H9 (cell line): ENCODE measurements around the gene RMDN2. TPM values are rescaled to one million over a fixed set of nuclear protein-coding genes. Genes with fewer than 3 reads are reported as not detected.

Experiments
- DNase-seq: peaks from one replicate; pipeline ENCODE4 v3.0.0-alpha.2; 2017
- H2AFZ ChIP-seq: one replicate; pipeline ENCODE4 v1.6.1; 2013; ENCODE audit warnings: mild to moderate bottlenecking, low read length, control low read depth, moderate library complexity
- H2AK5ac ChIP-seq: 2 replicates; pipeline ENCODE4 v1.6.1; 2013; ENCODE audit warnings: low read length, control low read depth, mixed read lengths; ENCODE audit not compliant: insufficient read length
- H2BK120ac ChIP-seq: one replicate; pipeline ENCODE4 v1.6.1; 2013; ENCODE audit warnings: low read depth, mild to moderate bottlenecking, low read length, control low read depth, inconsistent platforms; ENCODE audit not compliant: poor library complexity, severe bottlenecking
- H2BK12ac ChIP-seq: 2 replicates; pipeline ENCODE4 v1.6.1; 2013; ENCODE audit warnings: low read length, control low read depth, mixed read lengths, low read depth; ENCODE audit not compliant: insufficient read length
- H2BK15ac ChIP-seq: 2 replicates; pipeline ENCODE4 v1.6.1; 2013; ENCODE audit warnings: low read depth, low read length, control low read depth
- H2BK20ac ChIP-seq: one replicate; pipeline ENCODE4 v1.6.1; 2013; ENCODE audit warnings: low read depth, mild to moderate bottlenecking, low read length, control low read depth, inconsistent platforms; ENCODE audit not compliant: poor library complexity, severe bottlenecking
- H2BK5ac ChIP-seq: 2 replicates; pipeline ENCODE4 v1.6.1; 2013; ENCODE audit warnings: low read length, control low read depth, mixed read lengths; ENCODE audit not compliant: insufficient read length
- H3K14ac ChIP-seq: 2 replicates; pipeline ENCODE4 v1.6.1; 2013; ENCODE audit warnings: low read length, control low read depth; ENCODE audit not compliant: insufficient read depth
- H3K18ac ChIP-seq: 2 replicates; pipeline ENCODE4 v1.6.1; 2013; ENCODE audit warnings: low read depth, mild to moderate bottlenecking, mixed read lengths, low read length, control low read depth; ENCODE audit not compliant: insufficient read length
- H3K23ac ChIP-seq: 2 replicates; pipeline ENCODE4 v1.6.1; 2013; ENCODE audit warnings: low read length, control low read depth, mixed read lengths, low read depth; ENCODE audit not compliant: insufficient read length
- H3K23me2 ChIP-seq: 2 replicates; pipeline ENCODE4 v1.6.1; 2013; ENCODE audit warnings: low read depth, mild to moderate bottlenecking, mixed read lengths, low read length, control low read depth; ENCODE audit not compliant: insufficient read length, poor library complexity, severe bottlenecking
- H3K27ac ChIP-seq: 2 replicates; pipeline ENCODE4 v1.5.1; 2013; ENCODE audit warnings: low read length, control low read depth, mixed read lengths, low read depth; ENCODE audit not compliant: insufficient read length
- H3K27me3 ChIP-seq: 2 replicates; pipeline ENCODE4 v1.6.1; 2013; ENCODE audit warnings: low read length, control low read depth, inconsistent platforms; ENCODE audit not compliant: insufficient read depth
- H3K4ac ChIP-seq: 2 replicates; pipeline ENCODE4 v1.6.1; 2013; ENCODE audit warnings: low read depth, mild to moderate bottlenecking, control low read depth, inconsistent platforms, low read length, moderate library complexity
- H3K4me1 ChIP-seq: 2 replicates; pipeline ENCODE4 v1.6.1; 2013; ENCODE audit warnings: low read length, control low read depth, inconsistent platforms; ENCODE audit not compliant: insufficient read depth
- H3K4me2 ChIP-seq: 2 replicates; pipeline ENCODE4 v1.6.1; 2013; ENCODE audit warnings: low read length, control low read depth, mixed read lengths; ENCODE audit not compliant: insufficient read length, insufficient read depth
- H3K56ac ChIP-seq: 2 replicates; pipeline ENCODE4 v1.6.1; 2013; ENCODE audit warnings: low read depth, mild to moderate bottlenecking, mixed read lengths, low read length, control low read depth; ENCODE audit not compliant: insufficient read length
- H3K79me1 ChIP-seq: 2 replicates; pipeline ENCODE4 v1.6.1; 2013; ENCODE audit warnings: low read depth, mild to moderate bottlenecking, moderate library complexity, low read length, control low read depth, inconsistent platforms; ENCODE audit not compliant: insufficient read depth, poor library complexity, severe bottlenecking
- H3K79me2 ChIP-seq: 2 replicates; pipeline ENCODE4 v1.6.1; 2013; ENCODE audit warnings: low read length, control low read depth, inconsistent platforms; ENCODE audit not compliant: insufficient read depth
- H3K9ac ChIP-seq: 2 replicates; pipeline ENCODE4 v1.6.1; 2013; ENCODE audit warnings: low read length, control low read depth, mixed read lengths; ENCODE audit not compliant: insufficient read length; ENCODE audit errors: extremely low read depth
- H3K9me3 ChIP-seq: one replicate; pipeline ENCODE4 v1.6.1; 2013; ENCODE audit warnings: low read depth, low read length, inconsistent platforms; ENCODE audit not compliant: control insufficient read depth
- H3T11ph ChIP-seq: one replicate; pipeline ENCODE4 v1.6.1; 2013; ENCODE audit warnings: mild to moderate bottlenecking, low read length, control low read depth, inconsistent platforms
- H4K20me1 ChIP-seq: one replicate; pipeline ENCODE4 v1.6.1; 2013; ENCODE audit not compliant: control insufficient read depth, insufficient read length, insufficient read depth
- H4K5ac ChIP-seq: 2 replicates; pipeline ENCODE4 v1.6.1; 2013; ENCODE audit warnings: low read depth, mild to moderate bottlenecking, mixed read lengths, low read length, control low read depth; ENCODE audit not compliant: insufficient read length
- H4K8ac ChIP-seq: replicated peaks from 2 replicates; pipeline ENCODE4 v1.6.1; 2013; ENCODE audit warnings: low read length, control low read depth, mixed read lengths, low read depth; ENCODE audit not compliant: insufficient read length
- H4K91ac ChIP-seq: 2 replicates; pipeline ENCODE4 v1.6.1; 2013; ENCODE audit warnings: low read depth, mild to moderate bottlenecking, moderate library complexity, mixed read lengths, low read length, control low read depth; ENCODE audit not compliant: insufficient read length
- H3K27ac Mint-ChIP-seq, 3 experiments: 2 replicates in 2 of 3; 3 replicates in 1 of 3; pipeline ENCODE4 v1.8.0; 2020 to 2021; ENCODE audit warnings: mixed read lengths in 3 of 3, mild to moderate bottlenecking in 1 of 3, moderate library complexity in 1 of 3
- H3K27me3 Mint-ChIP-seq: 2 replicates; pipeline ENCODE4 v1.8.0; 2021; ENCODE audit warnings: low read depth, mild to moderate bottlenecking, moderate library complexity, mixed read lengths
- H3K36me3 Mint-ChIP-seq, 3 experiments: 2 replicates in 2 of 3; 3 replicates in 1 of 3; pipeline ENCODE4 v1.8.0; 2020 to 2021; ENCODE audit warnings: low read depth in 3 of 3, mixed read lengths in 3 of 3; ENCODE audit not compliant: insufficient read depth in 1 of 3
- H3K4me1 Mint-ChIP-seq, 2 experiments: 2 replicates each; pipeline ENCODE4 v1.8.0; 2020; ENCODE audit warnings: mixed read lengths in 2 of 2
- H3K4me3 Mint-ChIP-seq, 2 experiments: 2 replicates in 1 of 2; 3 replicates in 1 of 2; pipeline ENCODE4 v1.8.0; 2020 to 2021; ENCODE audit warnings: mild to moderate bottlenecking in 2 of 2, mixed read lengths in 2 of 2, moderate library complexity in 1 of 2
- H3K9me3 Mint-ChIP-seq, 2 experiments: 2 replicates in 1 of 2; 3 replicates in 1 of 2; pipeline ENCODE4 v1.8.0; 2020; ENCODE audit warnings: mild to moderate bottlenecking in 2 of 2, mixed read lengths in 2 of 2, moderate library complexity in 1 of 2
- WGBS: extraction: QIAGEN DNeasy Blood & Tissue Kit; methylation state at CpG from one replicate; pipeline ENCODE4 v1.1.7; 2013; ENCODE audit warnings: missing lambda C conversion rate, low lambda C conversion rate, mixed read lengths; ENCODE audit not compliant: insufficient read length; ENCODE audit errors: extremely low coverage; 5-methylcytosine and 5-hydroxymethylcytosine counted together
- total RNA-seq: library from RNA; stranded (reverse); gene quantifications from 2 replicates; pipeline ENCODE4 v1.2.1, GENCODE V29; 2021
- TF ChIP-seq, protein P1 (sequence below): fragments of 200-600 bp; sonication (generic); conservative IDR thresholded peaks from 3 replicates; pipeline ENCODE4 v1.8.0; 2021; ENCODE audit warnings: antibody characterized with exemption, mild to moderate bottlenecking

Gene RMDN2
- total RNA-seq, 1 experiment from 2014 or later: 2.8 TPM

DNA sequence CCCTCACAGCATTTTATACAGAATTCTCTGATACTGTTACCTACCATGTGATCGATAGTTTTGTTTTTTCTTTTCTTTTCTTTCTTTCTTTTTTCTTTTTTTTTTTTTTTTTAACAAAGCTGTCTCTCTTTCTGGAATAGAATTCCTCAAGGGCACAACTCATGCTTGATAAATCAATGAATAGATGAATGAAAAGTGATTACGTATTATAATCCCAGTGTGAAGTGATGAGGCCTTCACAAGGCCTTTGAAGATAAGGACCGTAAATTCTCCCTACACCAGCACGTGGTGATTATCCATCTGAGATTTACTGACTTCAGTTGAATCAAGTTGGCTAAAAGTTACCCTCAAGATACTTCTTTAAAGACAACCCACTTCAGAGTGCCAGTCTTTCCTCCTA lies 46.6 kb upstream of the RMDN2 start:
- no CpG with 5 or more reads among the region's 4 CpGs for WGBS
- Histone ChIP-seq H3K56ac (no peak overlapping the region), H3K27me3 (no peaks in the 10 kb centered on the region), H3K9me3 (no peaks in the 10 kb centered on the region), H2BK12ac (no peak overlapping the region), H3K4me2 (no peak overlapping the region), H2BK5ac (no peak overlapping the region), H2BK20ac (no peak overlapping the region), H2AFZ (no peak overlapping the region), H2BK15ac (no peak overlapping the region), H3K79me2 (no peaks in the 10 kb centered on the region), H3K9ac (no peak overlapping the region), H3K23ac (no peak overlapping the region), H3K18ac (no peak overlapping the region), H4K91ac (no peak overlapping the region), H2AK5ac (no peak overlapping the region), H4K5ac (no peak overlapping the region), H4K8ac (no peak overlapping the region), H3K79me1 (no peaks in the 10 kb centered on the region), H3K27ac (no peak overlapping the region), H3K4ac (no peak overlapping the region), H4K20me1 (no peaks in the 10 kb centered on the region), H3K23me2 (no peaks in the 10 kb centered on the region), H2BK120ac (no peak overlapping the region), H3K14ac (no peak overlapping the region), H3K4me1 (no peaks in the 10 kb centered on the region), H3T11ph (no peak overlapping the region)
- Mint-ChIP-seq H3K27ac (no peak overlapping the region), H3K36me3 (no peaks in the 10 kb centered on the region), H3K9me3 (no peaks in the 10 kb centered on the region; a peak in 1 of 5 replicates), H3K4me3 (no peak overlapping the region), H3K27me3 (peaks cover 15% of the 10 kb centered on the region), H3K4me1 (peaks cover 30 to 32% of the 10 kb centered on the region in 2 experiments)
- no peak for DNase-seq
- TF ChIP-seq, protein P1, sequence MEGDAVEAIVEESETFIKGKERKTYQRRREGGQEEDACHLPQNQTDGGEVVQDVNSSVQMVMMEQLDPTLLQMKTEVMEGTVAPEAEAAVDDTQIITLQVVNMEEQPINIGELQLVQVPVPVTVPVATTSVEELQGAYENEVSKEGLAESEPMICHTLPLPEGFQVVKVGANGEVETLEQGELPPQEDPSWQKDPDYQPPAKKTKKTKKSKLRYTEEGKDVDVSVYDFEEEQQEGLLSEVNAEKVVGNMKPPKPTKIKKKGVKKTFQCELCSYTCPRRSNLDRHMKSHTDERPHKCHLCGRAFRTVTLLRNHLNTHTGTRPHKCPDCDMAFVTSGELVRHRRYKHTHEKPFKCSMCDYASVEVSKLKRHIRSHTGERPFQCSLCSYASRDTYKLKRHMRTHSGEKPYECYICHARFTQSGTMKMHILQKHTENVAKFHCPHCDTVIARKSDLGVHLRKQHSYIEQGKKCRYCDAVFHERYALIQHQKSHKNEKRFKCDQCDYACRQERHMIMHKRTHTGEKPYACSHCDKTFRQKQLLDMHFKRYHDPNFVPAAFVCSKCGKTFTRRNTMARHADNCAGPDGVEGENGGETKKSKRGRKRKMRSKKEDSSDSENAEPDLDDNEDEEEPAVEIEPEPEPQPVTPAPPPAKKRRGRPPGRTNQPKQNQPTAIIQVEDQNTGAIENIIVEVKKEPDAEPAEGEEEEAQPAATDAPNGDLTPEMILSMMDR: no peak
